HCT116 (cell line): ENCODE data around the gene CFB. TPM values are rescaled to one million over a fixed set of nuclear protein-coding genes. Genes with fewer than 3 reads are reported as not detected.
A peak's percentile ranks its signal among the peaks of the same experiment; 100 is the strongest.

Experiments used
- ATAC-seq: fragments of 200-7000 bp; cut with Tn5 transposase; 2 replicates; pipeline ENCODE4 v1.9.1; 2020; ENCODE audit warnings: mild to moderate bottlenecking, moderate library complexity
- BruUV-seq: library from RNA; stranded (reverse); fragments of 400-500 nt; replicated peaks from 2 replicates; lab custom pipeline; 2021; lab: Mats Ljungman, UMichigan
- CTCF ChIA-PET: fragments of 300-600 bp; sonication (Branson Sonifier 250); formaldehyde crosslinking; loops from one replicate; lab custom pipeline; 2021; ENCODE audit warnings: antibody characterized with exemption; lab: Charles Lee
- POLR2A ChIA-PET: fragments of 300-600, 350-600 bp; sonication (Branson Sonifier 250); formaldehyde crosslinking; loops from one replicate; lab custom pipeline; 2021; ENCODE audit warnings: antibody characterized with exemption; lab: Charles Lee
- RAD21 ChIA-PET, 2 experiments: fragments of 300-600 bp; sonication (Branson Sonifier 250); formaldehyde crosslinking; loops; one replicate each; lab custom pipeline; 2023; ENCODE audit warnings: low total read pairs in 2 of 2; ENCODE audit not compliant: uncharacterized antibody in 2 of 2, unreplicated experiment in 2 of 2, low non-redundant PET in 1 of 2; lab: Charles Lee
- DNase-seq: peaks from one replicate; pipeline ENCODE4 v3.0.0-alpha.2; 2010; ENCODE audit warnings: low read depth, low spot score
- H2AFZ ChIP-seq: fragments of 200-600 bp; shearing (Covaris generic), sonication (generic); 2 replicates; pipeline ENCODE4 v1.6.1; 2017; ENCODE audit warnings: low read depth, mixed run types, mixed read lengths, antibody characterized with exemption, low read length; ENCODE audit not compliant: poor library complexity, severe bottlenecking
- H3K27ac ChIP-seq: 2 replicates; pipeline ENCODE4 v1.5.1; 2012; ENCODE audit warnings: low read depth, low read length
- H3K27me3 ChIP-seq: fragments of 200-600 bp; sonication (generic); 2 replicates; pipeline ENCODE4 v1.6.1; 2016; ENCODE audit warnings: mixed run types, low read length, mixed read lengths; ENCODE audit not compliant: insufficient read depth
- H3K36me3 ChIP-seq, 2 experiments: fragments of 200-500 bp in 1 of 2; fragments of 200-600 bp in 1 of 2; sonication (Bioruptor generic) in 1 of 2; sonication (generic) in 1 of 2; 2 replicates each; pipeline versions ENCODE4 v1.5.1 to v1.6.1; 2014 to 2016; ENCODE audit warnings: low read length in 2 of 2, inconsistent platforms in 1 of 2, mixed read lengths in 1 of 2, mixed run types in 1 of 2; ENCODE audit not compliant: insufficient read depth in 2 of 2, control insufficient read depth in 1 of 2
- H3K4me1 ChIP-seq, 2 experiments: fragments of 200-600 bp in 1 of 2; sonication (generic) in 1 of 2; 2 replicates each; pipeline versions ENCODE4 v1.5.1 to v1.6.1; 2012 to 2017; ENCODE audit warnings: low read length in 2 of 2, inconsistent platforms in 1 of 2, mild to moderate bottlenecking in 1 of 2, mixed read lengths in 1 of 2, mixed run types in 1 of 2, moderate library complexity in 1 of 2; ENCODE audit not compliant: insufficient read depth in 2 of 2, control insufficient read depth in 1 of 2
- H3K4me2 ChIP-seq: fragments of 200-600 bp; sonication (generic); 2 replicates; pipeline ENCODE4 v1.6.1; 2017; ENCODE audit warnings: mixed run types, low read length, mixed read lengths
- H3K4me3 ChIP-seq, 2 experiments: fragments of 200-600 bp in 1 of 2; sonication (generic) in 1 of 2; replicated peaks in 1 of 2; 2 replicates each; pipeline ENCODE4 v1.5.1; 2011 to 2016; ENCODE audit warnings: low read length in 2 of 2, control low read depth in 1 of 2, low read depth in 1 of 2, mild to moderate bottlenecking in 1 of 2, mixed read lengths in 1 of 2, mixed run types in 1 of 2
- H3K79me2 ChIP-seq: fragments of 200-600 bp; sonication (generic); 2 replicates; pipeline ENCODE4 v1.6.1; 2017; ENCODE audit warnings: mild to moderate bottlenecking, mixed run types, low read length, moderate library complexity, mixed read lengths; ENCODE audit not compliant: insufficient read depth
- H3K9ac ChIP-seq: fragments of 200-600 bp; sonication (generic); 2 replicates; pipeline ENCODE4 v1.6.1; 2016; ENCODE audit warnings: low read length, mixed read lengths
- H3K9me2 ChIP-seq: fragments of 200-600 bp; sonication (generic), shearing (Covaris generic); 2 replicates; pipeline ENCODE4 v1.6.1; 2017; ENCODE audit warnings: mixed run types, mild to moderate bottlenecking, moderate library complexity; ENCODE audit not compliant: insufficient read depth
- H3K9me3 ChIP-seq, 2 experiments: fragments of 200-500 bp in 1 of 2; fragments of 200-600 bp in 1 of 2; sonication (Bioruptor generic) in 1 of 2; sonication (generic) in 1 of 2; 2 replicates each; pipeline ENCODE4 v1.6.1; 2014 to 2017; ENCODE audit warnings: low read length in 2 of 2, mixed read lengths in 2 of 2, inconsistent platforms in 1 of 2, low read depth in 1 of 2, mild to moderate bottlenecking in 1 of 2, mixed run types in 1 of 2, moderate library complexity in 1 of 2; ENCODE audit not compliant: control insufficient read depth in 1 of 2, insufficient read depth in 1 of 2
- H4K20me1 ChIP-seq: fragments of 200-600 bp; sonication (generic), shearing (Covaris generic); 2 replicates; pipeline ENCODE4 v1.6.1; 2017; ENCODE audit warnings: mixed run types, mild to moderate bottlenecking, moderate library complexity; ENCODE audit not compliant: insufficient read depth
- EGR1 ChIP-seq: IDR thresholded peaks from 2 replicates; pipeline ENCODE4 v1.6.1; 2012; ENCODE audit warnings: low read depth
- EZH2 ChIP-seq: fragments of 200-600 bp; sonication (generic); IDR thresholded peaks from 2 replicates; pipeline ENCODE4 v1.6.1; 2017; ENCODE audit warnings: antibody characterized with exemption, mixed run types
- MAX ChIP-seq: IDR thresholded peaks from 2 replicates; pipeline ENCODE4 v1.6.1; 2012
- POLR2AphosphoS5 ChIP-seq: IDR thresholded peaks from 2 replicates; pipeline ENCODE4 v1.6.1; 2011; ENCODE audit warnings: mild to moderate bottlenecking, low read depth, low read length, moderate library complexity
- RAD21 ChIP-seq: IDR thresholded peaks from 2 replicates; pipeline ENCODE4 v1.6.1; 2012; ENCODE audit warnings: low read depth, mild to moderate bottlenecking
- REST ChIP-seq: IDR thresholded peaks from 2 replicates; pipeline ENCODE4 v1.6.1; 2012; ENCODE audit warnings: low read depth
- SP1 ChIP-seq: IDR thresholded peaks from 2 replicates; pipeline ENCODE4 v1.6.1; 2012; ENCODE audit warnings: low read depth
- ZFX ChIP-seq: fragments of 450-650 bp; IDR thresholded peaks from 2 replicates; pipeline ENCODE4 v1.6.1; 2017
- intact Hi-C: fragments of 100-400 bp; cut with micrococcal nuclease; formaldehyde crosslinking; loops from 2 replicates; pipeline ENCODE4 v1.10.0; 2022
- total RNA-seq: library from RNA; stranded (reverse); gene quantifications from one replicate; pipeline ENCODE4 v1.2.1, GENCODE V29; 2021; ENCODE audit not compliant: unreplicated experiment
- TF ChIP-seq, protein P1 (sequence below), 3 experiments: fragments of 200-600 bp in 1 of 3; sonication (generic) in 1 of 3; IDR thresholded peaks in 2 of 3; conservative IDR thresholded peaks in 1 of 3; 2 replicates each; pipeline ENCODE4 v1.5.1; 2012 to 2017; ENCODE audit warnings: low read depth in 2 of 3, low read length in 2 of 3, antibody characterized with exemption in 1 of 3, borderline replicate concordance in 1 of 3, control low read depth in 1 of 3, mild to moderate bottlenecking in 1 of 3, mixed read lengths in 1 of 3, mixed run types in 1 of 3, moderate library complexity in 1 of 3; ENCODE audit not compliant: insufficient read depth in 1 of 3

CFB gene
- total RNA-seq, 1 experiment from 2014 or later: 1.5 TPM

GRCh38 chr6:31901415-31901952, 44.4 kb upstream of the CFB start:
- no peak overlapping the region for H2AFZ ChIP-seq
- TSS peak; percentile 59 for BruUV-seq

More at GRCh38 chr6:31901415-31901952, 44.4 kb upstream of the CFB start:
- ChIA-PET RAD21 (interaction anchor here in 1 of 2 experiments (1.1 kb wide), 1 partner anchor 51 kb away, joined by 3 read pairs; no protein-coding TSS in a partner anchor), POLR2A (interaction anchor here (0.6 kb wide), 1 partner anchor 262 kb away, joined by 4 read pairs; no protein-coding TSS in a partner anchor)
- H3K27ac ChIP-seq: peak overlapping the region; percentile 64
- H3K9me2 ChIP-seq: no peaks in the 10 kb centered on the region
- peak overlapping the region; percentile 92 for H3K4me2 ChIP-seq
- H3K79me2 ChIP-seq: peaks cover 17% of the 10 kb centered on the region; the same call in 1 of the 2 replicates
- DNase-seq: no peak
- peak; percentile 28 for ATAC-seq
- no peaks in the 10 kb centered on the region for H3K27me3 ChIP-seq
- peaks cover 10 to 32% of the 10 kb centered on the region in 2 experiments for H3K4me1 ChIP-seq
- no peaks in the 10 kb centered on the region for H3K9me3 ChIP-seq
- H3K36me3 ChIP-seq: no peaks in the 10 kb centered on the region
- peak overlapping the region; percentile 63 for H3K9ac ChIP-seq
- TF ChIP-seq RAD21 (no peak), MAX (peak; percentile 43; the same call in 1 of the 2 replicates), EZH2 (no peak), POLR2AphosphoS5 (no peak; the same call in 1 of the 2 replicates), REST (no peak), SP1 (peak; percentile 1; the same call in 1 of the 2 replicates), EGR1 (no peak), ZFX (no peak)
- TF ChIP-seq, protein P1, sequence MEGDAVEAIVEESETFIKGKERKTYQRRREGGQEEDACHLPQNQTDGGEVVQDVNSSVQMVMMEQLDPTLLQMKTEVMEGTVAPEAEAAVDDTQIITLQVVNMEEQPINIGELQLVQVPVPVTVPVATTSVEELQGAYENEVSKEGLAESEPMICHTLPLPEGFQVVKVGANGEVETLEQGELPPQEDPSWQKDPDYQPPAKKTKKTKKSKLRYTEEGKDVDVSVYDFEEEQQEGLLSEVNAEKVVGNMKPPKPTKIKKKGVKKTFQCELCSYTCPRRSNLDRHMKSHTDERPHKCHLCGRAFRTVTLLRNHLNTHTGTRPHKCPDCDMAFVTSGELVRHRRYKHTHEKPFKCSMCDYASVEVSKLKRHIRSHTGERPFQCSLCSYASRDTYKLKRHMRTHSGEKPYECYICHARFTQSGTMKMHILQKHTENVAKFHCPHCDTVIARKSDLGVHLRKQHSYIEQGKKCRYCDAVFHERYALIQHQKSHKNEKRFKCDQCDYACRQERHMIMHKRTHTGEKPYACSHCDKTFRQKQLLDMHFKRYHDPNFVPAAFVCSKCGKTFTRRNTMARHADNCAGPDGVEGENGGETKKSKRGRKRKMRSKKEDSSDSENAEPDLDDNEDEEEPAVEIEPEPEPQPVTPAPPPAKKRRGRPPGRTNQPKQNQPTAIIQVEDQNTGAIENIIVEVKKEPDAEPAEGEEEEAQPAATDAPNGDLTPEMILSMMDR (IDR thresholded peaks at IDR 0.05 in 2 of 3, conservative IDR thresholded peaks at IDR 0.05 in 1 of 3; ENCODE audit: borderline replicate concordance in 1 of 3, insufficient read depth in 1 of 3, low read depth in 2 of 3, low read length in 2 of 3): no peak
- TF ChIP-seq, all 23 proteins: peak for 2
- H3K4me3 ChIP-seq: peak overlapping the region; percentile 56 to 63
- CTCF ChIA-PET: interaction anchor here (2.2 kb wide), 1 partner anchor 51 kb away, joined by 9 read pairs; no protein-coding TSS in a partner anchor
- intact Hi-C loops: no loop called here
- no peaks in the 10 kb centered on the region for H4K20me1 ChIP-seq
